Left ventricle myocardium inferior (tissue), 1 donor: Measurements from ENCODE around the gene GPRC5D. TPM values are rescaled to one million over a fixed set of nuclear protein-coding genes. Genes with fewer than 3 reads are reported as not detected.
A peak's percentile ranks its signal among the peaks of the same experiment; 100 is the strongest.

ENCODE experiments used
- DNase-seq: peaks from one replicate; pipeline ENCODE4 v3.0.0-alpha.2; 2020
- H3K27ac ChIP-seq: fragments of 200-600 bp; replicated peaks from 2 replicates; pipeline ENCODE4 v1.8.0; 2021
- H3K27me3 ChIP-seq: fragments of 200-600 bp; 2 replicates; pipeline ENCODE4 v1.8.0; 2021; ENCODE audit warnings: low read depth
- H3K36me3 ChIP-seq: fragments of 200-600 bp; 2 replicates; pipeline ENCODE4 v1.8.0; 2021
- H3K4me1 ChIP-seq: fragments of 200-600 bp; 2 replicates; pipeline ENCODE4 v1.8.0; 2021
- H3K4me3 ChIP-seq: fragments of 200-600 bp; 2 replicates; pipeline ENCODE4 v1.8.0; 2021; ENCODE audit warnings: mild to moderate bottlenecking, moderate library complexity
- H3K9me3 ChIP-seq: fragments of 200-600 bp; replicated peaks from 2 replicates; pipeline ENCODE4 v1.8.0; 2021
- CTCF ChIP-seq: fragments of 200-600 bp; IDR thresholded peaks from 2 replicates; pipeline ENCODE4 v1.8.0; 2021; ENCODE audit warnings: antibody characterized with exemption, mild to moderate bottlenecking, borderline replicate concordance
- intact Hi-C: fragments of 100-400 bp; cut with micrococcal nuclease; formaldehyde crosslinking; loops from one replicate; pipeline ENCODE4 v1.11.0; 2022
- total RNA-seq: library from RNA; stranded (reverse); fragmentation: NEBNext Ultra II Directional; extraction: Animal tissue kit (Norgen Biotek cat#: 25700); gene quantifications from one replicate; pipeline ENCODE4 v1.2.1, GENCODE V29; 2021
- donor health status: DM: no; HTN: yes; CAD: no; lungs with severe emphysema.

The GPRC5D gene
- total RNA-seq, 1 donor from 2014 or later = not detected

DNA sequence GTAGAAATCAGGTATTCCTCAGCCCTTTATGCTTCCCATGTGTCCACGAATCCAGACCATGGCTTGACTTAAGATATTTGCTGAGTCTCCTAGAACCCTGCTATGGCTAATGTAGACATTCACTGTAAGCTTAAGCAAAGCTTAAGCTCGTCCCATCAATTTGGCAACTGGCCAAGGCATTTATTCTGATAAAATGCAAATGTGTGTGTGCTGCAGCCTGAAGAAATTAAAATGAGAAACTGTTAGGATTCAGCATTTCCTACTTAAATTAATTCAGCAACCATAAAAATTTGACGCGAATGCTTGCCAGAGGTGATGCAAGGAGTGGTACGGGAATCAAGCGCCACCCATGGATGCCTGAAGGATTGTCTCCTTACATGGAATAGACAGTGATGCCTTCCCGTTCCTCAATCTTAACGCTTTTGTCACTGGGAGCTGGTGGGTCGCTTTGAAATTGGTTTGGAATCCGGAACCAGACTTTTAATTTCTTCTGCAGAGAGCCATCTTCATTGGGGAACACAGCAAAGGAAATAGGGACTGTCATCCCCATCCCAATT, 34.9 kb upstream of the GPRC5D start:
- Histone ChIP-seq H3K9me3 (no peaks in the 10 kb centered on the region), H3K27me3 (no peaks in the 10 kb centered on the region), H3K36me3 (peaks cover 63% of the 10 kb centered on the region), H3K4me3 (no peak overlapping the region), H3K27ac (no peak overlapping the region), H3K4me1 (peaks cover 19% of the 10 kb centered on the region)
- intact Hi-C loops = no loop called here
- no peak for TF ChIP-seq CTCF
- no peak for DNase-seq

- intact Hi-C loops = no loop called here
- no peaks in the 10 kb centered on the region for H3K27me3 ChIP-seq
- TF ChIP-seq CTCF = peak; percentile 48
- H3K4me3 ChIP-seq = no peak overlapping the region
- H3K9me3 ChIP-seq = no peaks in the 10 kb centered on the region
- DNase-seq = no peak
- peaks cover 13% of the 10 kb centered on the region for H3K4me1 ChIP-seq
- no peak overlapping the region for H3K27ac ChIP-seq
- peaks cover 69% of the 10 kb centered on the region for H3K36me3 ChIP-seq
Measured at GRCh38 chr12:12985817-12986408, 33.9 kb upstream of the GPRC5D start.

GRCh38 chr12:12984149-12984548, 32.2 kb upstream of the GPRC5D start:
- no peak overlapping the region for H3K4me3 ChIP-seq
- no peaks in the 10 kb centered on the region for H3K27me3 ChIP-seq
- DNase-seq = no peak
- H3K27ac ChIP-seq = no peak overlapping the region
- TF ChIP-seq CTCF = no peak
- H3K9me3 ChIP-seq = no peaks in the 10 kb centered on the region
- H3K4me1 ChIP-seq = peaks cover 22% of the 10 kb centered on the region
- intact Hi-C loops = loop anchor here (5.0 kb wide), 1 partner anchor 67 kb away; no protein-coding TSS in a partner anchor
- peaks cover 79% of the 10 kb centered on the region for H3K36me3 ChIP-seq

DNA sequence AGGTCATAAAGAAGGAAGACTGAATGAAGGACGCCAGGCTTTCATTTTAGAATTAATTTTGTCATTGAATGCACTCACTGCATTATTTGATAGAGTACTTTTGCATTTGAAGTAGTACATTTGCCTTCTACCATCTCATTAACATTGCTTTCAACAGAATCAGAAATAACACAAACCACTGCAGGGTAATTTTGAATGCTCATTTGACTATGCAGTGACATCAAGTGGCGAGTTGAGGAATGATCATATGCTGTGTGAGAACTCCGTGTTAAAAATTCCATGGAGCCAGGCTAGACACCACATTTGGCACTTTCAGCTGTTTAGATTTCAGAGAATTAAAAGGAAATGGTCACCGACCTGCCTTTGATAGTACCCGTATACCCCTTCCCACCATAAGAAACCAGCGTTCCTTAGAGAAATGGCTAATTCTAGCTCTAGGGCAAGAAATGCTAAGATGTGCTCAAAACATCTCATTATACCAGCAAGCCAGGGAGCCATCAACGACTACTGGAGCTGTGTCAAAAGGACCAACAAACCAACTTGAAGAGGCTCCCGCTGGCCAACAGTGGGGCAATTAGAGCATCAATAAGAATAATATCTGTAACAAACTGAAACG, 31.6 kb upstream of the GPRC5D start:
- H3K27ac ChIP-seq = no peak overlapping the region
- H3K4me1 ChIP-seq = peaks cover 23% of the 10 kb centered on the region
- peak; percentile 73 for TF ChIP-seq CTCF
- intact Hi-C loops = loop anchor here (5.0 kb wide), 1 partner anchor 66 kb away; no protein-coding TSS in a partner anchor
- H3K36me3 ChIP-seq = peaks cover 79% of the 10 kb centered on the region
- DNase-seq = no peak
- H3K9me3 ChIP-seq = no peaks in the 10 kb centered on the region
- H3K27me3 ChIP-seq = no peaks in the 10 kb centered on the region
- H3K4me3 ChIP-seq = no peak overlapping the region

DNA sequence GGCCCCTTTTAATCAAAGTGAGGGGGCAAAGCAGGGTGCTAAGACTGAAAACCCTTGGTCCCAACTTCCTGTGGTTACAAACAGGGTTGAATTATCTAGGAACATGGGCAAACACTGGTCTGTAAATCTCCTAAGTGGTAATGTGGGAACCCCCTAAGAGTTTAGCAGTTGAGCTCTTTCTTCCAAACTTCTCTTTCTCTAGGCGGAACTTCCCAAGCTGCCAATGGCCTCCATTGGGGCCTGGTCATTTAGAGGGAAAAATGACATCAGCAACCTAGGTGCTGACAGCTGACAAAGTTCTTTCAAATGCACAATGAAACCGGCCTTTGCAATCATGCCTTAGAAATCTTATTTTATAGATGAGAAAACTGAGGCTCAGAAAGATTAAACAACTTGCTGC, 30.4 kb upstream of the GPRC5D start:
- no peak overlapping the region for H3K27ac ChIP-seq
- peaks cover 79% of the 10 kb centered on the region for H3K36me3 ChIP-seq
- no peaks in the 10 kb centered on the region for H3K9me3 ChIP-seq
- DNase-seq = no peak
- H3K4me3 ChIP-seq = no peak overlapping the region
- no peak for TF ChIP-seq CTCF
- H3K4me1 ChIP-seq = peaks cover 23% of the 10 kb centered on the region
- no peaks in the 10 kb centered on the region for H3K27me3 ChIP-seq
- intact Hi-C loops = loop anchor here (5.0 kb wide), 1 partner anchor 65 kb away; no protein-coding TSS in a partner anchor
